Measurements from ENCODE around the gene ADCY3.

The ADCY3 gene

GRCh38 chr2:24937236-24937635 is 17.2 kb upstream of the ADCY3 start:
- Histone ChIP-seq H3K9me3 (ENCODE audit: low read length) (no peaks in the 10 kb centered on the region), H3K27ac (ENCODE audit: low read depth, low read length, poor library complexity, severe bottlenecking) (no peak overlapping the region), H3F3A (ENCODE audit: insufficient read depth, low read length) (no peaks in the 10 kb centered on the region), H3K9ac (ENCODE audit: low read length) (no peak overlapping the region), H3K27me3 (ENCODE audit: insufficient read depth, low read length) (no peaks in the 10 kb centered on the region), H2AFZ (ENCODE audit: low read length) (no peak overlapping the region), H3K4me1 (ENCODE audit: insufficient read depth, low read length, severe bottlenecking) (no peaks in the 10 kb centered on the region), H3K4me3 (ENCODE audit: low read depth, low read length, poor library complexity, severe bottlenecking) (no peak overlapping the region), H3K4me2 (ENCODE audit: low read length) (no peak overlapping the region), H3K36me3 (ENCODE audit: insufficient read depth, low read length) (no peaks in the 10 kb centered on the region), H3K9me2 (ENCODE audit: low read depth, low read length) (no peaks in the 10 kb centered on the region), H3K79me2 (ENCODE audit: insufficient read depth, low read length) (no peaks in the 10 kb centered on the region), H4K20me1 (ENCODE audit: insufficient read depth, low read length) (no peaks in the 10 kb centered on the region)
- TF ChIP-seq EZH2 (IDR thresholded peaks at IDR 0.05; ENCODE audit: borderline replicate concordance, low read length) (no peak), CTCF (IDR thresholded peaks at IDR 0.05; ENCODE audit: low read length) (no peak)

- no peak overlapping the region for H3K27ac ChIP-seq (ENCODE audit: low read depth, low read length, poor library complexity, severe bottlenecking)
- H3K79me2 ChIP-seq (ENCODE audit: insufficient read depth, low read length) = no peaks in the 10 kb centered on the region
- H2AFZ ChIP-seq (ENCODE audit: low read length) = no peak overlapping the region
- H3K36me3 ChIP-seq (ENCODE audit: insufficient read depth, low read length) = no peaks in the 10 kb centered on the region
- no peak overlapping the region for H3K9ac ChIP-seq (ENCODE audit: low read length)
- H3F3A ChIP-seq (ENCODE audit: insufficient read depth, low read length) = no peaks in the 10 kb centered on the region
- no peaks in the 10 kb centered on the region for H4K20me1 ChIP-seq (ENCODE audit: insufficient read depth, low read length)
- peaks cover 8% of the 10 kb centered on the region for H3K4me1 ChIP-seq (ENCODE audit: insufficient read depth, low read length, severe bottlenecking)
- H3K4me3 ChIP-seq (ENCODE audit: low read depth, low read length, poor library complexity, severe bottlenecking) = no peak overlapping the region
- no peaks in the 10 kb centered on the region for H3K9me3 ChIP-seq (ENCODE audit: low read length)
- TF ChIP-seq EZH2 (IDR thresholded peaks at IDR 0.05; ENCODE audit: borderline replicate concordance, low read length) = no peak
- H3K9me2 ChIP-seq (ENCODE audit: low read depth, low read length) = no peaks in the 10 kb centered on the region
- H3K4me2 ChIP-seq (ENCODE audit: low read length) = no peak overlapping the region
- H3K27me3 ChIP-seq (ENCODE audit: insufficient read depth, low read length) = no peaks in the 10 kb centered on the region
These were observed 15.1 kb upstream of the ADCY3 start for GRCh38 chr2:24935145-24935544.

GRCh38 chr2:24932715-24933114 is 12.7 kb upstream of the ADCY3 start:
- H2AFZ ChIP-seq (ENCODE audit: low read length) = no peak overlapping the region

More at GRCh38 chr2:24932715-24933114, 12.7 kb upstream of the ADCY3 start:
- H3K4me2 ChIP-seq (ENCODE audit: low read length) = no peak overlapping the region
- no peaks in the 10 kb centered on the region for H3K9me3 ChIP-seq (ENCODE audit: low read length)
- no peak overlapping the region for H3K4me3 ChIP-seq (ENCODE audit: low read depth, low read length, poor library complexity, severe bottlenecking)
- no peak overlapping the region for H3K9ac ChIP-seq (ENCODE audit: low read length)
- no peaks in the 10 kb centered on the region for H3K27me3 ChIP-seq (ENCODE audit: insufficient read depth, low read length)
- no peak overlapping the region for H3K27ac ChIP-seq (ENCODE audit: low read depth, low read length, poor library complexity, severe bottlenecking)
- H4K20me1 ChIP-seq (ENCODE audit: insufficient read depth, low read length) = no peaks in the 10 kb centered on the region
- no peak for TF ChIP-seq CTCF (IDR thresholded peaks at IDR 0.05; ENCODE audit: low read length)
- TF ChIP-seq EZH2 (IDR thresholded peaks at IDR 0.05; ENCODE audit: borderline replicate concordance, low read length) = no peak
- peaks cover 8% of the 10 kb centered on the region for H3K4me1 ChIP-seq (ENCODE audit: insufficient read depth, low read length, severe bottlenecking)
- no peaks in the 10 kb centered on the region for H3K9me2 ChIP-seq (ENCODE audit: low read depth, low read length)
- no peaks in the 10 kb centered on the region for H3K36me3 ChIP-seq (ENCODE audit: insufficient read depth, low read length)
- no peaks in the 10 kb centered on the region for H3K79me2 ChIP-seq (ENCODE audit: insufficient read depth, low read length)
- no peaks in the 10 kb centered on the region for H3F3A ChIP-seq (ENCODE audit: insufficient read depth, low read length)

All from OCI-LY1 (cell line).